Measurements from ENCODE around the gene KMT2A. TPM values are rescaled to one million over a fixed set of nuclear protein-coding genes. Genes with fewer than 3 reads are reported as not detected.
"Not testable (repeated sequence)": the region's sequence is repeated elsewhere in the genome, so short reads cannot be mapped to it uniquely, and the experiment has no call there.

KMT2A gene
- total RNA-seq, 1 donor from 2014 or later, result 56.8 TPM

GRCh38 chr11:118401151-118401879 lies 35.0 kb upstream of the KMT2A start, which contains the start of gene ATP5MG:
TSS of gene ATP5MG (plus strand) at chr11:118401606. CDS start at chr11:118401666, 60 bp downstream.
- H3K27me3 Mint-ChIP-seq (ENCODE audit: unreplicated experiment), result no peaks in the 10 kb centered on the region
- peaks cover 32% of the 10 kb centered on the region for H3K4me1 Mint-ChIP-seq (ENCODE audit: unreplicated experiment)
- H3K27ac Mint-ChIP-seq (ENCODE audit: unreplicated experiment), result peak within 1 kb of the TSS; percentile 96
- peaks cover 6% of the 10 kb centered on the region for H3K36me3 Mint-ChIP-seq (ENCODE audit: unreplicated experiment)
- H3K4me3 Mint-ChIP-seq (ENCODE audit: unreplicated experiment), result peak within 1 kb of the TSS; percentile 91
- peak; percentile 94 for DNase-seq (ENCODE audit: extremely low spot score, unreplicated experiment)
- no peaks in the 10 kb centered on the region for H3K9me3 Mint-ChIP-seq (ENCODE audit: unreplicated experiment)
- TF ChIP-seq CTCF (IDR thresholded peaks at IDR 0.05), result peak; percentile 36

GRCh38 chr11:118401880-118402590 lies 34.3 kb upstream of the KMT2A start:
- no peak for DNase-seq (ENCODE audit: extremely low spot score, unreplicated experiment)
- no peak for TF ChIP-seq CTCF (IDR thresholded peaks at IDR 0.05)
- H3K36me3 Mint-ChIP-seq (ENCODE audit: unreplicated experiment), result peaks cover 1% of the 10 kb centered on the region
- peaks cover 39% of the 10 kb centered on the region for H3K4me1 Mint-ChIP-seq (ENCODE audit: unreplicated experiment)
- H3K27me3 Mint-ChIP-seq (ENCODE audit: unreplicated experiment), result no peaks in the 10 kb centered on the region
- no peaks in the 10 kb centered on the region for H3K9me3 Mint-ChIP-seq (ENCODE audit: unreplicated experiment)
- peak overlapping the region; percentile 91 for H3K4me3 Mint-ChIP-seq (ENCODE audit: unreplicated experiment)
- H3K27ac Mint-ChIP-seq (ENCODE audit: unreplicated experiment), result peak overlapping the region; percentile 96

GRCh38 chr11:118402594-118402993 lies 33.7 kb upstream of the KMT2A start:
- peak overlapping the region; percentile 96 for H3K27ac Mint-ChIP-seq (ENCODE audit: unreplicated experiment)
- H3K9me3 Mint-ChIP-seq (ENCODE audit: unreplicated experiment); H3K36me3 Mint-ChIP-seq (ENCODE audit: unreplicated experiment); H3K27me3 Mint-ChIP-seq (ENCODE audit: unreplicated experiment); DNase-seq (ENCODE audit: extremely low spot score, unreplicated experiment): not testable (repeated sequence)
- H3K4me1 Mint-ChIP-seq (ENCODE audit: unreplicated experiment), result peaks cover 39% of the 10 kb centered on the region
- peak overlapping the region; percentile 91 for H3K4me3 Mint-ChIP-seq (ENCODE audit: unreplicated experiment)

GRCh38 chr11:118406599-118407166 lies 29.6 kb upstream of the KMT2A start:
- Mint-ChIP-seq H3K27me3 (ENCODE audit: unreplicated experiment) (no peaks in the 10 kb centered on the region), H3K9me3 (ENCODE audit: unreplicated experiment) (no peaks in the 10 kb centered on the region), H3K4me3 (ENCODE audit: unreplicated experiment) (no peak overlapping the region), H3K27ac (ENCODE audit: unreplicated experiment) (peak overlapping the region; percentile 17), H3K36me3 (ENCODE audit: unreplicated experiment) (peaks cover 16% of the 10 kb centered on the region), H3K4me1 (ENCODE audit: unreplicated experiment) (peaks cover 31% of the 10 kb centered on the region)
- no peak for TF ChIP-seq CTCF (IDR thresholded peaks at IDR 0.05)
- no peak for DNase-seq (ENCODE audit: extremely low spot score, unreplicated experiment)

- no peak for TF ChIP-seq CTCF (IDR thresholded peaks at IDR 0.05)
- Mint-ChIP-seq H3K9me3 (ENCODE audit: unreplicated experiment) (no peaks in the 10 kb centered on the region), H3K36me3 (ENCODE audit: unreplicated experiment) (peaks cover 16% of the 10 kb centered on the region), H3K4me1 (ENCODE audit: unreplicated experiment) (peaks cover 10% of the 10 kb centered on the region), H3K27me3 (ENCODE audit: unreplicated experiment) (no peaks in the 10 kb centered on the region), H3K27ac (ENCODE audit: unreplicated experiment) (no peak overlapping the region), H3K4me3 (ENCODE audit: unreplicated experiment) (no peak overlapping the region)
- no peak for DNase-seq (ENCODE audit: extremely low spot score, unreplicated experiment)
These were observed 26.1 kb upstream of the KMT2A start for GRCh38 chr11:118410055-118410745.

Data from osteocyte (in vitro differentiated cells).